Kidney (tissue), 14 donors: ENCODE data around the gene ATAT1. TPM values are rescaled to one million over a fixed set of nuclear protein-coding genes. Genes with fewer than 3 reads are reported as not detected.

ENCODE experiments used
- DNase-seq, 5 donors: peaks; one replicate each; pipeline ENCODE4 v3.0.0-alpha.2; 2013 to 2020
- FAIRE-seq: peaks from 2 replicates; lab custom pipeline; 2012; peaks lifted over from hg19 to GRCh38; lab: Jason Lieb, UNC
- H3K27ac ChIP-seq, 2 donors: one replicate each; pipeline ENCODE4 v1.7.0; 2013; ENCODE audit warnings: low read depth in 2 of 2, low read length in 2 of 2, inconsistent platforms in 1 of 2
- H3K27me3 ChIP-seq: one replicate; pipeline ENCODE4 v1.7.1; 2013; ENCODE audit warnings: low read length, inconsistent platforms; ENCODE audit not compliant: control insufficient read depth, insufficient read depth
- H3K36me3 ChIP-seq, 3 donors: one replicate each; pipeline versions ENCODE4 v1.7.0 to v1.7.1; 2013; ENCODE audit warnings: low read length in 3 of 3, control low read depth in 1 of 3, inconsistent platforms in 1 of 3; ENCODE audit not compliant: insufficient read depth in 3 of 3, control insufficient read depth in 2 of 3
- H3K4me1 ChIP-seq, 3 donors: one replicate each; pipeline versions ENCODE4 v1.7.0 to v1.7.1; 2013; ENCODE audit warnings: low read length in 3 of 3, inconsistent platforms in 1 of 3, low read depth in 1 of 3; ENCODE audit not compliant: control insufficient read depth in 2 of 3, insufficient read depth in 2 of 3
- H3K4me3 ChIP-seq, 3 donors: one replicate each; pipeline versions ENCODE4 v1.7.0 to v1.8.1; 2013; ENCODE audit warnings: low read length in 3 of 3, control low read depth in 1 of 3, inconsistent platforms in 1 of 3
- H3K9ac ChIP-seq, 3 donors: one replicate each; pipeline versions ENCODE4 v1.7.0 to v1.7.1; 2013; ENCODE audit warnings: low read length in 3 of 3, control low read depth in 1 of 3, inconsistent platforms in 1 of 3
- H3K9me3 ChIP-seq, 3 donors: one replicate each; pipeline versions ENCODE4 v1.7.0 to v1.7.1; 2013; ENCODE audit warnings: low read length in 3 of 3, control low read depth in 1 of 3, inconsistent platforms in 1 of 3; ENCODE audit not compliant: control insufficient read depth in 2 of 3, insufficient read depth in 1 of 3
- intact Hi-C: fragments of 100-400 bp; cut with DNase I; formaldehyde crosslinking; loops from one replicate; pipeline ENCODE4 v1.11.1; 2022
- polyA plus RNA-seq: library from polyadenylated mRNA; stranded (reverse); fragments of 350-450 nt; fragmentation: Illumina TruSeq; extraction: RNeasy Lipid Tissue Mini Kit (QIAGEN cat#74804); gene quantifications from one replicate; pipeline ENCODE4 v1.2.3, GENCODE V29; 2014; ENCODE audit warnings: low read depth, low replicate concordance; ENCODE audit not compliant: insufficient read depth
- total RNA-seq: library from RNA; stranded (reverse); fragmentation: NEBNext Ultra II Directional; extraction: Animal tissue kit (Norgen Biotek cat#: 25700); gene quantifications from one replicate; pipeline ENCODE4 v1.2.1, GENCODE V29; 2021
- TF ChIP-seq, protein P1 (sequence below): IDR thresholded peaks from 3 replicates; pipeline ENCODE4 v1.5.1; 2012; ENCODE audit warnings: mild to moderate bottlenecking, moderate library complexity, borderline replicate concordance; ENCODE audit not compliant: insufficient read depth; ENCODE audit errors: extremely low read depth
- donor health status: control.
- donor health status: control.
- donor health status: control.
- donor health status: control.
- donor health status: control.
- donor health status: DM: yes; HTN: yes; CAD: no.
- donor health status: Normal renal cell carcinoma (clear cell type).

Gene ATAT1
- total and polyA plus RNA-seq, 2 donors from 2014 or later, result 10.4 to 12.4 TPM

GRCh38 chr6:30684386-30685156, 57.9 kb downstream of the ATAT1 start:
- H3K9me3 ChIP-seq, result no peaks in the 10 kb centered on the region
- TF ChIP-seq, protein P1, sequence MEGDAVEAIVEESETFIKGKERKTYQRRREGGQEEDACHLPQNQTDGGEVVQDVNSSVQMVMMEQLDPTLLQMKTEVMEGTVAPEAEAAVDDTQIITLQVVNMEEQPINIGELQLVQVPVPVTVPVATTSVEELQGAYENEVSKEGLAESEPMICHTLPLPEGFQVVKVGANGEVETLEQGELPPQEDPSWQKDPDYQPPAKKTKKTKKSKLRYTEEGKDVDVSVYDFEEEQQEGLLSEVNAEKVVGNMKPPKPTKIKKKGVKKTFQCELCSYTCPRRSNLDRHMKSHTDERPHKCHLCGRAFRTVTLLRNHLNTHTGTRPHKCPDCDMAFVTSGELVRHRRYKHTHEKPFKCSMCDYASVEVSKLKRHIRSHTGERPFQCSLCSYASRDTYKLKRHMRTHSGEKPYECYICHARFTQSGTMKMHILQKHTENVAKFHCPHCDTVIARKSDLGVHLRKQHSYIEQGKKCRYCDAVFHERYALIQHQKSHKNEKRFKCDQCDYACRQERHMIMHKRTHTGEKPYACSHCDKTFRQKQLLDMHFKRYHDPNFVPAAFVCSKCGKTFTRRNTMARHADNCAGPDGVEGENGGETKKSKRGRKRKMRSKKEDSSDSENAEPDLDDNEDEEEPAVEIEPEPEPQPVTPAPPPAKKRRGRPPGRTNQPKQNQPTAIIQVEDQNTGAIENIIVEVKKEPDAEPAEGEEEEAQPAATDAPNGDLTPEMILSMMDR, result no peak
- peaks cover 0 to 22% (median 11%) of the 10 kb centered on the region in 3 donors for H3K4me1 ChIP-seq
- peak overlapping the region in 2 of 3 donors; percentile 77 to 94 for H3K9ac ChIP-seq
- intact Hi-C loops, result loop anchor here (5.0 kb wide), 1 partner anchor 38 kb away; the partner anchor contains the start of gene TUBB
- DNase-seq (peak in 2 of 5 donors; percentile 29 to 82), FAIRE-seq (no peak)
- no peaks in the 10 kb centered on the region for H3K27me3 ChIP-seq
- H3K27ac ChIP-seq, result peak overlapping the region; percentile 97 to 98
- no peaks in the 10 kb centered on the region for H3K36me3 ChIP-seq
- peak overlapping the region; percentile 40 to 77 (median 67) for H3K4me3 ChIP-seq

DNA sequence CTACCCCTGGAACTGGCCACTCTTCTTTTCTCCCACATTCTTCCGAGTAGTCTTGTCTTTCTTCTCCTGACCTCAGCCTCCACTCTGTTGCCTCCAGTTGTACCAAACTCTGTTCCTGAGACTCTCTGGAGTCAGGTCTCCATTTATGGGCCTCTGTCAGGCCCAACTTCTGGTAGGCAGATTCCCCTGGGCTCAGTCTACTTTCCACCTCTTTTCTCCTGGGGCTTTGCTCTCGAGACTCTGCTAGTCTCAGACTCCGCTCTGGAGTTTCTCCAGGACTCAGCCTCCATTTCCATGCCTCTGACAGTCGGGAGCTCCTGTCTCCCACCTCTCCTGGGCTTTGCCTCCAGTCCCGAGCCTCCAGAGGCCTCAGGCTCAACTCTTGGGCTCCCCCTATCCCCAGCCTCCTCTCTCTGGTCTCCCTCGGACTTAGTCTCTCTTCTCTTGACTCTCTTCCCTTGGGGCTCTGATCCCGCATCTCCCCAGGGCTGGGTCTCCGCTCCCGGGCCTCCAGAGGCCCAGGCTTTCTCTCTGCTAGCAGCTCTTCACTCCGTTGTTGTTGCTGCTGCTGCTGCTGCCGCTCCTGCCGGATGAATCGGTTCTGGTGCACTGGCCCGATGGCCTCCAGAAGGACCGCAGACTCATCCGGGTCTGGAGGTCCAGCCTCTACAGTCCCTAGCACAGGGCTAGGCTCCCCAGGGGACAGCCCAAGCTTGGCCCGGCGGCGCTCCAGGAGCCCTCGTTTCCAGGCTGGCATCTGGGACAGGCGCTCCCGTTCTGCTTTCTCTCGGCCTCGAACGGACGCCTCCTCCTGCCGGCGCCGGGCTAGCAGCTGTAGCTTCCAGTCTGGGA, 58.7 kb downstream of the ATAT1 start:
- no peaks in the 10 kb centered on the region for H3K9me3 ChIP-seq
- peak overlapping the region; percentile 97 to 98 for H3K27ac ChIP-seq
- H3K9ac ChIP-seq, result peak overlapping the region in 2 of 3 donors; percentile 91 to 94
- peaks cover 3 to 20% (median 18%) of the 10 kb centered on the region in 3 donors for H3K4me1 ChIP-seq
- intact Hi-C loops, result no loop called here
- H3K36me3 ChIP-seq, result no peaks in the 10 kb centered on the region
- peak in 1 of 5 donors; percentile 76 for DNase-seq
- peak overlapping the region; percentile 77 to 88 (median 79) for H3K4me3 ChIP-seq
- no peak for FAIRE-seq
- TF ChIP-seq, protein P1, result no peak
- no peaks in the 10 kb centered on the region for H3K27me3 ChIP-seq

DNA sequence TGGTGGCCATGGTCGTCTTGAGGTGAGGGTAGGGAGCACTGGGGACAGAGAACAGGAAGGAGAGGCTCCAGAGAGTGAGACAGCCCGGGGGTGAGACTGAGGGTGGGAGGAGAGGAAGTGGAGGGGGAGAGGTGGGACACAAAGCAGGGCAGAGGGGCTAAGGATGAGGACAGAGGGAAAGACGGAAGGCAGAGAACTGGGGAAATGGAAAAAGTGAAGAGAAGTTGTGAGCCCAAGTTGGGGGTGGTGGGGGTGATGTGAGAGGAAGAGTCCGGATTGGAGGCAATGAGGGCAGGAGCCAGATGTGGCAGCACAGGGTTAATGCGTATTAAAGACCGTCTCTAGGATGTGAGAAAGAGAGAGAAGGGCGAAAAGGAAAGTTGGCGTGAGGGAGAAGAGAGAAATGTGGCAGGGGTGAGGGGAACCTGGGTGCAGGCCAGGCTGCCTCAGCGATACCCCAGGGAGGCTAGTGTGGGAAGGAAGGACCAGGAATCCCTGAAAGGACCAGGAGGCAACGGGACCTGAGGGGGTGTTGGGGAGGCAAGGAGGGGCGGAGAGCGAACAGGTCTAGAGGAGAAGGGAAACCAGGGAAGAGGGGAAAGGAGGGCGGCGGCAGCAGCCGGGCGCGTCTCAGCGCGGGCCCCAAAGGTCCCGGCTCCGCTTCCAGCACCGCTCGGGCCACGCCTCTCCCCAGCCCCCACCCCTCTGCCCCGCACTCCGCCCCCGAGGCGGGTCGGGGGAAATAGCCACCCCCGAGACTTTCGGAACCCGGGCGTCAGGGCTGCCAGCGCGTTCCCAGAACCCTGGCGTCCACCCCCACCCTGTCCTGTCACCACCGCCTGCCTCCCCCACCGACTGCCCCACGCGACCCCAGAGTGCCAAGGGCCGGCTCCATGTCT, 59.6 kb downstream of the ATAT1 start, which contains the start of gene PPP1R18:
Gene PPP1R18 (minus strand): TSS at position 637 of the 899 bp plus-strand sequence. CDS start 627 bp downstream, at position 10.
- no peaks in the 10 kb centered on the region for H3K9me3 ChIP-seq
- FAIRE-seq (no peak), DNase-seq (peak in 4 of 5 donors; percentile 69 to 95 (median 78))
- peak within 1 kb of the TSS; percentile 97 to 98 for H3K27ac ChIP-seq
- intact Hi-C loops, result no loop called here
- H3K4me1 ChIP-seq, result peaks cover 3 to 22% (median 22%) of the 10 kb centered on the region in 3 donors
- H3K4me3 ChIP-seq, result peak within 1 kb of the TSS; percentile 77 to 88 (median 79)
- no peaks in the 10 kb centered on the region for H3K36me3 ChIP-seq
- H3K27me3 ChIP-seq, result no peaks in the 10 kb centered on the region
- peak within 1 kb of the TSS; percentile 72 to 94 (median 91) for H3K9ac ChIP-seq
- TF ChIP-seq, protein P1, result no peak
